Activated T-helper 9 cell treated with anti-CD3 and anti-CD28 coated beads, Interleukin-2, amount 50 U/mL, for 16 hours (primary cell): Measurements from ENCODE around the gene SPAG9.
"Not testable (repeated sequence)": the region's sequence is repeated elsewhere in the genome, so short reads cannot be mapped to it uniquely, and the experiment has no call there.

Experiments
- DNase-seq: peaks from one replicate; pipeline ENCODE4 v3.0.0-alpha.2; 2020; ENCODE audit warnings: low read depth

Gene SPAG9

GRCh38 chr17:50953831-50954601, 166.7 kb downstream of the SPAG9 start:
- DNase-seq = no peak

GRCh38 chr17:50953518-50953830, 167.2 kb downstream of the SPAG9 start:
- DNase-seq = no peak

GRCh38 chr17:50952889-50953288, 167.8 kb downstream of the SPAG9 start:
- no peak for DNase-seq

GRCh38 chr17:50952013-50952412, 168.7 kb downstream of the SPAG9 start:
- no peak for DNase-seq

GRCh38 chr17:50949989-50950877, 170.4 kb downstream of the SPAG9 start:
- peak; percentile 26 for DNase-seq

GRCh38 chr17:50949128-50949988, 171.3 kb downstream of the SPAG9 start:
- no peak for DNase-seq

GRCh38 chr17:50948711-50949110, 172.0 kb downstream of the SPAG9 start:
- no peak for DNase-seq

GRCh38 chr17:50947782-50948543, 172.7 kb downstream of the SPAG9 start:
- DNase-seq = no peak

- DNase-seq = no peak
Measured at GRCh38 chr17:50946891-50947781, 173.5 kb downstream of the SPAG9 start.

GRCh38 chr17:50946223-50946890, 174.3 kb downstream of the SPAG9 start:
- no peak for DNase-seq

GRCh38 chr17:50945779-50946222, 174.9 kb downstream of the SPAG9 start:
- no peak for DNase-seq

GRCh38 chr17:50944902-50945720, 175.6 kb downstream of the SPAG9 start:
- DNase-seq = no peak

- peak; percentile 63 for DNase-seq
Measured at GRCh38 chr17:50944054-50944901, 176.4 kb downstream of the SPAG9 start.

GRCh38 chr17:50943575-50943933, 177.1 kb downstream of the SPAG9 start:
- DNase-seq = no peak

GRCh38 chr17:50941676-50942048, 179.0 kb downstream of the SPAG9 start:
- DNase-seq = not testable (repeated sequence)

- DNase-seq = no peak
Measured at GRCh38 chr17:50939795-50940684, 180.6 kb downstream of the SPAG9 start.

GRCh38 chr17:50939542-50939794, 181.2 kb downstream of the SPAG9 start:
- DNase-seq = no peak
